Activated naive CD8-positive, alpha-beta T cell treated with anti-CD3 and anti-CD28 coated beads, Interleukin-2, amount 50 U/mL, for 24 hours (primary cell): Measurements from ENCODE around the gene PLCD4.
A peak's percentile ranks its signal among the peaks of the same experiment; 100 is the strongest.

ENCODE experiments used
- ATAC-seq: fragments of 150-1000 bp; cut with Tn5 transposase; one replicate; pipeline ENCODE4 v1.10.0; 2021
- DNase-seq: peaks from one replicate; pipeline ENCODE4 v3.0.0; 2021
- H3K27ac Mint-ChIP-seq: one replicate; pipeline ENCODE4 v1.8.0; 2021; ENCODE audit warnings: mild to moderate bottlenecking, mixed read lengths
- H3K27me3 Mint-ChIP-seq: one replicate; pipeline ENCODE4 v1.8.0; 2021; ENCODE audit warnings: mixed read lengths
- H3K36me3 Mint-ChIP-seq: one replicate; pipeline ENCODE4 v1.8.0; 2021; ENCODE audit warnings: low read depth, mixed read lengths
- H3K4me1 Mint-ChIP-seq: one replicate; pipeline ENCODE4 v1.8.0; 2021; ENCODE audit warnings: mixed read lengths
- H3K4me3 Mint-ChIP-seq: one replicate; pipeline ENCODE4 v1.8.0; 2021; ENCODE audit warnings: mild to moderate bottlenecking, moderate library complexity, mixed read lengths
- H3K9me3 Mint-ChIP-seq: one replicate; pipeline ENCODE4 v1.8.0; 2021; ENCODE audit warnings: mixed read lengths

The PLCD4 gene

GRCh38 chr2:218671097-218671653, 63.5 kb downstream of the PLCD4 start:
- H3K27me3 Mint-ChIP-seq = no peaks in the 10 kb centered on the region
- peaks cover 27% of the 10 kb centered on the region for H3K4me1 Mint-ChIP-seq
- ATAC-seq (no peak), DNase-seq (no peak)
- H3K4me3 Mint-ChIP-seq = peak overlapping the region; percentile 96
- H3K27ac Mint-ChIP-seq = peak overlapping the region; percentile 96
- H3K9me3 Mint-ChIP-seq = no peaks in the 10 kb centered on the region
- H3K36me3 Mint-ChIP-seq = peaks cover 12% of the 10 kb centered on the region

- Mint-ChIP-seq H3K4me3 (peak within 1 kb of the TSS; percentile 96), H3K27ac (peak within 1 kb of the TSS; percentile 96), H3K4me1 (peaks cover 27% of the 10 kb centered on the region), H3K9me3 (no peaks in the 10 kb centered on the region), H3K36me3 (peaks cover 13% of the 10 kb centered on the region), H3K27me3 (no peaks in the 10 kb centered on the region)
- ATAC-seq (peak; percentile 97), DNase-seq (peak; percentile 83)
These were observed 64.2 kb downstream of the PLCD4 start, which contains the start of the genes RNF25 and STK36 for GRCh38 chr2:218671654-218672566. Gene RNF25 (minus strand): TSS chr2:218672002. CDS start chr2:218671970, 32 bp downstream. Gene STK36 (plus strand): TSS chr2:218672086. CDS start chr2:218672830, 744 bp downstream.

GRCh38 chr2:218679119-218679518, 71.4 kb downstream of the PLCD4 start:
- Mint-ChIP-seq H3K27ac (no peak overlapping the region), H3K36me3 (peaks cover 12% of the 10 kb centered on the region)

GRCh38 chr2:218680061-218680460, 72.4 kb downstream of the PLCD4 start:
- H3K9me3 Mint-ChIP-seq = no peaks in the 10 kb centered on the region
- H3K27ac Mint-ChIP-seq = no peak overlapping the region
- ATAC-seq (no peak), DNase-seq (no peak)
- peaks cover 14% of the 10 kb centered on the region for H3K36me3 Mint-ChIP-seq
- H3K27me3 Mint-ChIP-seq = no peaks in the 10 kb centered on the region
- no peaks in the 10 kb centered on the region for H3K4me1 Mint-ChIP-seq
- H3K4me3 Mint-ChIP-seq = no peak overlapping the region

More at GRCh38 chr2:218679119-218679518, 71.4 kb downstream of the PLCD4 start:
- Mint-ChIP-seq H3K27me3 (no peaks in the 10 kb centered on the region), H3K4me1 (no peaks in the 10 kb centered on the region), H3K4me3 (no peak overlapping the region), H3K9me3 (no peaks in the 10 kb centered on the region)
- DNase-seq (no peak), ATAC-seq (no peak)
